ENCODE data around the gene MBP.

Gene MBP

DNA sequence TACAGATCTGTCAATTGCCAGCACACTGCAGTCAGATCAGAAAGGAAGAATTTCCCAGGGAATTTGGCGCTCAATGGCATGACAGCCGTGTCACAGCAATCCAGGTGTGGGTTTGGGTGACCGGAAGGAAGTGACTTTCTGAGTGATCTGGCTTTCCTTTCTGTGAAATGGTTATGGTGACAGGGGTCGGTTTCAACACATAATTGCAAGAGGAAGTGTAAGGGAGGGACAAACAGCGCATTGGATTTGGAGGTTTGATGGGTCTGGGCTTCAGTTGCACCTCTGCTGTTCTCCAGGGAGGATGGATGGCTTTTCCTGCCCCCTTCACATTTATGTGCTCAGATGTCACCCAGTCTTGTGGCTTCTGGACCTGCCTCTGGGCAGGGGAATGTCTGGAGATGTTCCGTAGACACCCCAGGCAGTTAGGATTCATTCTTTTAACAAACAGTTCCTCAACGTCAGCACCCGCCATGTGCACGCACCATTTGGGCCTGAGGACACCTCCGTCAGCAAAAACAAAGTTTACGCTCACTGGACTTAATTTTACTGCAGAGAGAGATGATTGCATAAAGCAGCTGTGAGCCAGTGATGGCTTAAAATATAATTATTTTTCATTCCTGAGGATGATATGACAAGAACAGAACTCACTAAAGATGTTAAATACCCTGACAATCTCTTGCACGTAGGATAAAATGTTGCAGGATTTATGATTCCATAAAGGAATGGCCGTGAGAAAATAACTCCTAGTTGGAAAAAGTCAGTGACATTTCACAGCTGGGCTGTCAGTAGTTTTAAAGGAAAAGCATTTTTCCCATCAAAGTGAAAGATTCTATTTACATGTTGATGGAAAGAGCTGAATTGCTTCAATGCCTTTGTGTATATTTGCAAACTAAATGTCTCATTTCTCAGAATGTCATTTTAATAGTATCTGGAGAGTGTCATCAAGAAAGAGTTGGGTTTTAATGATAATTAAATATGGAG lies 36.9 kb downstream of the MBP start:
- H3K27ac ChIP-seq = no peak overlapping the region
- TF ChIP-seq, protein P1, sequence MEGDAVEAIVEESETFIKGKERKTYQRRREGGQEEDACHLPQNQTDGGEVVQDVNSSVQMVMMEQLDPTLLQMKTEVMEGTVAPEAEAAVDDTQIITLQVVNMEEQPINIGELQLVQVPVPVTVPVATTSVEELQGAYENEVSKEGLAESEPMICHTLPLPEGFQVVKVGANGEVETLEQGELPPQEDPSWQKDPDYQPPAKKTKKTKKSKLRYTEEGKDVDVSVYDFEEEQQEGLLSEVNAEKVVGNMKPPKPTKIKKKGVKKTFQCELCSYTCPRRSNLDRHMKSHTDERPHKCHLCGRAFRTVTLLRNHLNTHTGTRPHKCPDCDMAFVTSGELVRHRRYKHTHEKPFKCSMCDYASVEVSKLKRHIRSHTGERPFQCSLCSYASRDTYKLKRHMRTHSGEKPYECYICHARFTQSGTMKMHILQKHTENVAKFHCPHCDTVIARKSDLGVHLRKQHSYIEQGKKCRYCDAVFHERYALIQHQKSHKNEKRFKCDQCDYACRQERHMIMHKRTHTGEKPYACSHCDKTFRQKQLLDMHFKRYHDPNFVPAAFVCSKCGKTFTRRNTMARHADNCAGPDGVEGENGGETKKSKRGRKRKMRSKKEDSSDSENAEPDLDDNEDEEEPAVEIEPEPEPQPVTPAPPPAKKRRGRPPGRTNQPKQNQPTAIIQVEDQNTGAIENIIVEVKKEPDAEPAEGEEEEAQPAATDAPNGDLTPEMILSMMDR (conservative IDR thresholded peaks at IDR 0.05) = no peak

DNA sequence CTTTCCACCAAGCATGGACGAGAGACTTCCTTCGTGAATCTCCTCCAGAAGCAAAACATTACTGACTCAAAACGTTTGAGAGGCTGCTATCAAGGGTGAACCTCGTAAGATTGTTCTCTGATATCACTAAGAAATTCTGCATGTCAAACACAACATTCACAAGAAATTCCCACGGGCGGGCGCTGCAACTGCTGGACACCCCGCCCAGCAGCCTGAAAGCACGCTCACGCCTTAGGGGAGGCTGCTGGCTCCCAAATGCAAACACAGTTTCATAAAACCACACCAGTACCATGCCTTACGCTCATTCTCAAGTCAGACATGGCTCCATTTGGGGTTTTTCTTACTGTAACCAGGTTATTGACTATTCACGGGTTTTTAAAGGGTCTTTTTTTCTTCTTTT lies 39.0 kb downstream of the MBP start:
- TF ChIP-seq, protein P1 (conservative IDR thresholded peaks at IDR 0.05) = no peak
- no peak overlapping the region for H3K27ac ChIP-seq

DNA sequence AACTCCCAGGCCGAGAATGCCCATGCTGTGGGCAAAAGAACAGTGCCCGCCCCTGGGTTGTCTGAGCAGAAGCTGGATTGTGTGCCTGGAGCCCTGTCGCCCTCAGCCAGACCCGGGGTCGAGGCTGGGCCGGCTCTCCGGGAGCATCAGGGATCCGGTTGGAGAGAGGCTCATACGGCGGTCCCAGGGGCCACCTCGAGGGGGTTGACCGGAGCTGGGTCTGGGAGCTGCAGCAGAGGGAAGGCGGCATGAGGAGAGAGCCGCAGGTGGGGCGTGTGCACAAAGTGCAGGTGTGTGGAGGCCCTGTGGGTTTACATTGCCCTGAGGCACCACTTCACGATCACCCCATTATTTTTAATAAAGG lies 39.5 kb downstream of the MBP start:
- H3K27ac ChIP-seq = no peak overlapping the region
- TF ChIP-seq, protein P1 (conservative IDR thresholded peaks at IDR 0.05) = no peak

DNA sequence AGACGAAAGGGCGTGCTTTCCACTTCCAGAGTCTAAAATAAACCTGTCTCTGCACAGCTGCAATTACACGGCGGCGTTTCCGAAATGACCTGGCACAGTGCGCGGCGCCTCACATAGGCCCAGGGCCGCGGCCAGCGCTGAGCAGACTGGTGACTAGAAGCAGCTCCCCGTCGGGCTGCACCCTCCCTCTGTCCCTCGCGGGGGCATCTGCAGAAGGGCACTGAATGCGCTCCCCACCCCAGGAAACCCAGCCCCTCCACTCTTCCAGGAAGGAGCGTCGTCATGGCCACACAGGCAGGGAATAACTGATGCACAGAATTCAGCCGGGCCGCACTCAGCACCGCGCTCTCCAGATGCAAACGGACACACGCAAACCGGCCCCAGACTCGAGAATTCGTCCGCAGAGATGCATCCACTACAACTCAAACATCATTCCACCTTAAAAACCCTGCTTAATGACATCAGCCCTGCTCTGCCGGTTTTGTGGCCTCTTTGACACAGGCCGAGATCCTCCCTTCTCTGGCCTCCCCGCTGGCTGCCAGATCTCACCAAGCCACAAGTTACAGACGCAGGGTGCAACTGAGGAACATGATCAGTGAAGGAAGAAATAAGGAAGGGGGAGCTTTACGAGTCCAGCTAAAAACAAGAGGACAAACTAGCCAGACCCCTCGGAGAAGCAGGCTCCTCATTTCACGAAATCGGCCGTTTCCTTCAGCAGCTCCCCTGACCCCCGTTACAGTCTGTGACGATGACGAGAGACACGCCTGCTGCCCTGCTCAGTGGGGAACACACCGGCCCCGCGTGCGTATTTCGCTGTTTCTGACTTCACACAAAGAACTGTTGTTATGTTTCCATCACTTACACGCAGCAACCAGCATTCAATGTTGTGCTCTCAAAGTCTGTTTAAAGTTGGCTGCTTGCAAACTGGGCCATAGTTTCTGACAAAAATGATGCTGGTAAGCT lies 40.2 kb downstream of the MBP start:
- TF ChIP-seq, protein P1 (conservative IDR thresholded peaks at IDR 0.05) = no peak
- no peak overlapping the region for H3K27ac ChIP-seq

DNA sequence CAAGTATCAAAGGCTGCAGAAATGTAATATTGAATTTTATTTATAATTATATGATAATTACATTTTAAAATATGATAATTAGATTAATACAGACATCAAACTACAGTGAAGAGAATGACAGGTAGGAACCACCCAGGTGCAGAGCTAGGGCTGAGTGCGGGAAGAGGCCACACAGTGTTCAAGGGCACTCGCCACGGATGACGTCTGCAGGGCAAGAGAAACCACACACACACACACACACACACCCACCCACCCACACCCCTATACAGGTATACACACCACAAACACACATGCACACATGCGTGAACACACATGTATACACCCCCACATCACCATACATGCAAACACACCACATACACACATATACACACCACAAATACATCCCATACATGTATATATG lies 41.2 kb downstream of the MBP start:
- TF ChIP-seq, protein P1 (conservative IDR thresholded peaks at IDR 0.05) = no peak

DNA sequence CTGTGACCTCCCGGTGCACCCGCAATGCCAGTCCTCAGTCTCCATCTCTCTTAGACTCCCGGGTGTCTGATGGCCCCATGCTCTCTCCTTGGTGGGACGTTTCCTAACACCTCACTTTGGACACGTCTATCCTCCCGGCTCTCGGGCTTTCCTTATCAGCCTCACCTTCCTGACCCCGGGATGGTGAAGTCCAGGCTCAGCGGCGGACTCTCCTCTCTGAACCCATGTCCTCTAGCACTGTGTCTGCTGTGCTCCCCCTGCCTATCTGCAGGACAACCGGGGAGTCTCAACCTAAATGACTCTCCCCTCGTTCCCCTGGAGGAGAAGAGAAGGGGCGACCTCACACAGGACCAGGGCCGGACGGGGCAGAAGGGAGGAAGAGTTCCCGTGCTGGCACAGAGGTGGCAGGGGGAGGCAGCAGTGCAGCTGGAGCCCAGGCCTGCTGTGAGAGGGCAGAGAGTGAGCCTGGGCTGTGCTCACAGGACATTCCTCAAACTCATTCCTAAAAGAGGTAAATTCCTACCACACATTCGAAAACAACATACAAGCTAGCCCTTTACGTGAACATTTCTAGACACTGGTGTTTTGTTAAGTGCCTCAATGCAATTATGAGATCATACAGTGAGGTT lies 41.9 kb downstream of the MBP start:
- TF ChIP-seq, protein P1 (conservative IDR thresholded peaks at IDR 0.05) = no peak
- H3K27ac ChIP-seq = no peak overlapping the region

More for the DNA sequence above, 41.2 kb downstream of the MBP start:
- H3K27ac ChIP-seq = no peak overlapping the region
